HG02798 (cell line): ENCODE results near the gene PLCXD3.

Source experiments
- ATAC-seq: cut with Tn5 transposase; IDR thresholded peaks from one replicate; pipeline ENCODE4 v1.9.1; 2021; ENCODE audit warnings: mild to moderate bottlenecking; ENCODE audit not compliant: unreplicated experiment, poor library complexity

The PLCXD3 gene, protein sequence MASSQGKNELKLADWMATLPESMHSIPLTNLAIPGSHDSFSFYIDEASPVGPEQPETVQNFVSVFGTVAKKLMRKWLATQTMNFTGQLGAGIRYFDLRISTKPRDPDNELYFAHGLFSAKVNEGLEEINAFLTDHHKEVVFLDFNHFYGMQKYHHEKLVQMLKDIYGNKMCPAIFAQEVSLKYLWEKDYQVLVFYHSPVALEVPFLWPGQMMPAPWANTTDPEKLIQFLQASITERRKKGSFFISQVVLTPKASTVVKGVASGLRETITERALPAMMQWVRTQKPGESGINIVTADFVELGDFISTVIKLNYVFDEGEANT

DNA sequence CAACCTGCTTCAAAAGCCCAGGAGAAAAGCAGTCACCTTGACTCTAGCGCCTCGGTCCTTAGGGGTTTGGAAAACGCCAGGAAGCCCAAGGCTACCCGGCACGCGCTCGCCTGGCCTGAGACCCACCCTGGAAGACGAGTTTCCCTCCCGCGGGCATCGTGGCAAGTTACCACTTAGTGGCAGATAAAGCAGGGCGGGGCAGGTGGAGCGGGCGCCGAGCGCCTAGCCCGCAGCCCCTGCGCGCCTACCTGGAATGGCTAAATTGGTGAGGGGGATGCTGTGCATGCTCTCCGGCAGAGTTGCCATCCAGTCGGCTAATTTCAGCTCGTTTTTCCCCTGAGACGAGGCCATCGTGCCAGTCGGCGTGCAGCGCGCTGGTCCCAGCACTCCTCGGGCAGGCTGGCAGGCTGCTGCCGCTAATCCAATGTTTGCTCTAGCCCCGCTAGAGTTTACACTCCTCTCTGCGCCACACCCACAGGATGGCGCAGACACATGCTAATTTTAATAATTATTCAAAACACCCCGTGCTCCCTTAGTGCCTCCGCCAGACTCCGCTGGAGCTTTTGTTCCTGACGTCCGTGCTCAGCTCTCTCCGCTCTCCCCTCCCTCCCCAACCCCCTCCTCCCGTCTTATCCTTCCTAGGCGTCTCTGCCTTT, at the start of gene PLCXD3:
TSS of gene PLCXD3 (minus strand) at position 426 of the 656 bp plus-strand sequence. CDS start at position 351, 75 bp downstream.
- ATAC-seq: no peak

- no peak for ATAC-seq
Observed at GRCh38 chr5:41559184-41559583, 48.8 kb upstream of the PLCXD3 start.

DNA sequence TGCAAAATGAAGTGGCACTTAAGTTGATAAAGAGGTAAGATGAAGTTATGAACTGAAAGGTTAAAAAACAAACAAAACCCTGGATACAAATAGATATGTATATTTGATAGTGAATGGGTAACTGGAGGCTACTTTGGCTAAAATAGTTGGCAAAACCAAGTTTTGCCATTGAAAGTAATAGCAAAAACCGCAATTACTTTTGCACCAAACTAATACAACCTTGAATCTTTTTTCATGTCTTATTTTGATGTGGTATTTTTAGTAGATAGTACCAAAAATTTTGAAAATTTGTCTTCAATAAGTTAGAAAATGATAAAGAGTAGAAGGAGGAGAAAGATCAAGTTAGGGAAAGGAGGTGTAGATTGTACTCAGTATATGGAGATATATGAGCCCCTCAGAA, 47.9 kb upstream of the PLCXD3 start:
- no peak for ATAC-seq

- ATAC-seq: no peak
Observed at GRCh38 chr5:41547991-41548390, 37.6 kb upstream of the PLCXD3 start.

- ATAC-seq: no peak
Observed at GRCh38 chr5:41542183-41542582, 31.8 kb upstream of the PLCXD3 start.

DNA sequence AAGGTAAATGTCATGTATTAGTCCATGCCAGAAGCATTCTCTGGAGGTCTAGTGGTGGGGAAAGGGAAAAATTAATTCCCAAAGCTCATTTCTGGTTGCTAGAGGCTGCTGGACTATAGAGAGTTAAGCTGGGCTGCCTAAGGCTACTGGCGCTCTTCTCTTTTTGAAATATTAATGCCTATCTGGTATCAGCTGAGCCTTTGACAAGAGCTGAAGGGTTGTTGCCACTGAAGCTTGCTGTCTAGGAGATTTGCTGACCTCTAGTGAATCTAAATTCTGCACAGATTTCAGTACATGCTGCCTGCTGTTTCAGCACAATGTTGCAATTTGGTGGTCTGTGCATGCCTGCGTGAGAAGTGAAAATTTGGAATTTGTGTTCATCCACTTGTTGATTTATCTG, 29.1 kb upstream of the PLCXD3 start:
- ATAC-seq: no peak

DNA sequence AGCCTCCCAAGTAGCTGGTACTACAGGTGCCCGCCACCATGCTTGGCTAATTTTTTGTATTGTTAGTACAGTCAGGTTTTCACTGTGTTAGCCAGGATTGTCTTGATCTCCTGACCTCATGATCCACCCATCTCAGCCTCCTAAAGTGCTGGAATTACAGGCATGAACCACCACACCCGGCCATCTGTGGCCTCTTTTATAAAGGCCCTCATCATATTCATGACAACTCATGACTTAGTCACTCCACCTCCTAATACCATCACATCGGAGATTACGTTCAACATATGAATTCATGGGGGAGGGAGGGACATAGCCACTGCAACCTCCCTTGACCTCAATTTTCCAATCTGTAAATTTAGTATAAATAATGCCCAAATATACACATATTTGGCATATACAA, 27.2 kb upstream of the PLCXD3 start:
- ATAC-seq: no peak

- ATAC-seq: no peak
Observed at GRCh38 chr5:41532485-41532884, 22.1 kb upstream of the PLCXD3 start.

GRCh38 chr5:41527201-41527779, 16.9 kb upstream of the PLCXD3 start:
- ATAC-seq: no peak

GRCh38 chr5:41526699-41527098, 16.3 kb upstream of the PLCXD3 start:
- no peak for ATAC-seq

DNA sequence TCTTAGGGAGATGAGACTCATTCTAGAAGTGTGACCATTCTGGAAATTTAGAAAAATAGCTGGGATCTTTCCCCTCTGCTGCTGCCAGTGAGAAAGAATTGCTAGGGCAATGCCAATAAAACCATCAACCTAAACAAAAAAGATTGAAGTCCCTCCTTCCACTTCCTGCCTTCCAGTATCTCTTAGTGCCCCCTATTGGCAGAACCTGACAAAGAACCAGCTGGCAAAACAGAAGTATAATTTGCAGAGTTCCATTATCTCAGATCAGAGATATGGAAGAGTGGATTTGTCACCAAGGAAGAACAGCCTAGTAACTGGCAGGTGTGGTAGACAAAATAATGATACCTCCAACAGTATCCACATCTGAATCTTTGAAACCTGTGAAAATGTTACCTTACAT, 13.8 kb upstream of the PLCXD3 start:
- ATAC-seq: no peak

- no peak for ATAC-seq
Observed at GRCh38 chr5:41522193-41522786, 11.9 kb upstream of the PLCXD3 start.

GRCh38 chr5:41519801-41520200, 9.4 kb upstream of the PLCXD3 start:
- no peak for ATAC-seq

GRCh38 chr5:41517909-41518308, 7.5 kb upstream of the PLCXD3 start:
- ATAC-seq: no peak

DNA sequence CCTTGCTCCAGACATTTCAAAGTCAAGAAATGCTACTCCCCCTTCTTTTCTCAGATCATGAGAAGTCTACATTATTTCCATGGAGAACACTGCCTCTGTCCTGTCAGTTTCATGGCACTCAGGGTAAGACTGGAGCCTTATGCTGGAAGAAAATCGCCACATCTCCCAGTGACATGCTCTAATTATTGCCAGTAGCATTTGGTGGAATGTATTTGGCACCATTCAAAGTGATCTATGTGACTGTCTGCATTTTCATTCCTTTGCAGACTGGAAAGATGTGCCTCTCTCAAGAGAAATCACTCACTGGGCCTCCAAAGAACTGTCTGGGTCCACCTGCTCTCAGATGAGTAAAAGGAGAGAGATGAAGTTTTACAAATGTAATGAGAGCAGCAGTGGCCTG, 840 bp upstream of the PLCXD3 start:
- no peak for ATAC-seq

GRCh38 chr5:41509399-41510175, 814 bp downstream of the PLCXD3 start:
- no peak for ATAC-seq

DNA sequence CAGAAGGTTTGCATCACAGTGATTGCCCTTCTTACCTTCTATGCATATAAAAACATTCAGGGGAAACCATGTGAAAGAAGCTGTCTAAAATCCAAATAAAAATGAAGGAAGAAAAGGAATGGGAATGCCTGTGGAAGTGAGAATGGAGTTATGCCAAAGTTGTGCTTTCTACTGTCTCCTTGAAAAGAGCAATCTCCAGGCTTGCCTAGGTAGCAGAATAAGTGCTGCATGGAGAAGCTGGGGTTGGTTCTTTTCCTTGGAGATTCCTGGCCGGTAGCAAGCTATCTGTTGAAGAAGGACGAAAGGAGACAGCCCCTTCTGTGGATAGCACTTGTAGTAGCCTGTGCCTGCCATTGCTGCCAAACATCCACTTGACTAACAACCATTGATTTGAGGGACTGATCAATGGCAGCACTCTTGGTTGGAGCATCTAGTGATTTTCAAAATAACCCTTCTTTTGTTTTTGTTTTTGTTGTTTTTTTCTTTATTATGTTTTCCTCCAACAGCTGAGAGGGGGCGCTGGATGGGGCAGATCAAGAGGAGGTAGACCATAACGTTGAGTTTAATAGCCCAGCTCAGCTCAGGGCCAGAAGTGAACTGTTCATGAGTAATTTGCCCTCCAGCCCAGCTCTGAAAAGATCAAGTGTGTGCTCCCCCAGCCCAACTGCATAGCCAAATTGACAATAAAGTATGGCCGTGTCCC, 1.6 kb downstream of the PLCXD3 start:
- no peak for ATAC-seq

- no peak for ATAC-seq
Observed at GRCh38 chr5:41508186-41508585, 2.2 kb downstream of the PLCXD3 start.

GRCh38 chr5:41507501-41507900, 2.9 kb downstream of the PLCXD3 start:
- ATAC-seq: no peak

- ATAC-seq: no peak
Observed at GRCh38 chr5:41503860-41504259, 6.5 kb downstream of the PLCXD3 start.
